ENCODE results near the gene CST9. TPM values are rescaled to one million over a fixed set of nuclear protein-coding genes. Genes with fewer than 3 reads are reported as not detected.

Gene CST9
- total and polyA plus RNA-seq, 2 of the 13 experiments (the other 11 are each of a cell fraction or from before 2014, with no cell fraction given), result 0.07 TPM; not detected in 1

DNA sequence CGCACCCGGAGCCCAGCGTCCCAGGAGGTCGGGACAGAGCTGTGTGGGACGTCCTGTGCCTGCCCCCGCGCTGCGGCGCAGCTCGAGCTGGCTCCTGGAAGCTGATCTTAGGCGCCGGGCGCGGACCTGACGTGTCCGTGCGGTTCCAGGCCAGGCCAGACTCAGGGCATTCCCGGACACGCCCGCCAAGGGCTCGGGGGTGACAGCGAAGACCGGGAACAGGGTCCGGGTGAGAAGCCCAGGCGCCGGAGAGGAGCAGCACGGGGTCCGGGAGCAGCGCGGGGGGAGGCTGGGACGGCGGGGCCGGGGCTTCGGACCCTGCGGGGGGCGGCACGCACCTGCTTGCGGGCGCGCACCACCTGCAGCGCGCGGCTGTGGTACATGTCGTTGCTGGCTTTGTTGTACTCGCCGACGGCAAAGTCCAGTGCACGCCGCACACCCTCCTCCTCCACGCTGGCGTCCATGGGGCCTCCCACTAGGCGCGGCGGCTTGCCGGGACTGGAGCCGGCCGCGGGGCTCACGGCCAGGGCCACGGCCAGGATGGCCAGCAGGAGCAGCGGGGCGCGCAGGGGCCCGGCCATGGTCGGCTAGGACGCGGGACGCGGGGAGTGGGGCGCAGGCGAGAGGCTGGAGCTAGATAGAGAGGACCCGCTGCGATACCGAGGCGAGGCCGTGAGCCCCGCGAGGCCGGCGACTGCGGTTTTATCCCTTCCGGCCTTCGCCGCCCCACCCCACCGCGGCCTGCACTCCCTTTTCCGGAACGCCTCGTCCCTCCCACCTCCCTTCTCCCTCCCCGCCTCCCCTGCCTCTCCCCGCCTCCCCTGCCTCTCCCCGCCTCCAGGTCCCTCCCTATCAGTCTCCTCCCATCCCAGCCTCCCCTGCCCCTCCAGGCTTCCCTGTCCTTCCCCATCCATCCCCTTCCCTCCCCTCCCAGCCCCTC is 31.8 kb upstream of the CST9 start, which contains the start of gene CST3 (continued):
- no peak for TF ChIP-seq SYNCRIP (IDR thresholded peaks at IDR 0.05; ENCODE audit: insufficient read depth, low read depth, low read length)
- TF ChIP-seq POGK (CRISPR knock-in tag; conservative IDR thresholded peaks at IDR 0.05), result peak; percentile 93
- TF ChIP-seq ZNF501 (CRISPR knock-in tag; IDR thresholded peaks at IDR 0.05), result peak; percentile 83
- TF ChIP-seq ZNF317 (CRISPR knock-in tag; IDR thresholded peaks at IDR 0.05), result no peak
- TF ChIP-seq SOX6 (IDR thresholded peaks at IDR 0.05), result no peak
- TF ChIP-seq SOX6 (CRISPR knock-in tag; IDR thresholded peaks at IDR 0.05), result peak; percentile 22; the same call in 1 of the 2 replicates
- peak; percentile 89 for TF ChIP-seq AKAP8 (CRISPR knock-in tag; IDR thresholded peaks at IDR 0.05)
- TF ChIP-seq SMYD3 (CRISPR knock-in tag; IDR thresholded peaks at IDR 0.05), result peak; percentile 77; the same call in 1 of the 2 replicates
- TF ChIP-seq RAD21 (CRISPR knock-in tag; IDR thresholded peaks at IDR 0.05), result peak; percentile 81
- TF ChIP-seq, protein P1, sequence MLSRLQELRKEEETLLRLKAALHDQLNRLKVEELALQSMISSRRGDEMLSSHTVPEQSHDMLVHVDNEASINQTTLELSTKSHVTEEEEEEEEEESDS (CRISPR knock-in tag; IDR thresholded peaks at IDR 0.05; ENCODE audit: borderline replicate concordance), result peak; percentile 50
- TF ChIP-seq XRCC5 (optimal IDR thresholded peaks at IDR 0.05; ENCODE audit: low read length), result peak; percentile 51
- peak; percentile 64; the same call in 1 of the 2 replicates for TF ChIP-seq ZNF816 (CRISPR knock-in tag; IDR thresholded peaks at IDR 0.05; ENCODE audit: borderline replicate concordance)
- TF ChIP-seq ZNF577 (CRISPR knock-in tag; IDR thresholded peaks at IDR 0.05; ENCODE audit: borderline replicate concordance, low read depth), result no peak
- TF ChIP-seq HMG20B (CRISPR knock-in tag; conservative IDR thresholded peaks at IDR 0.05), result 0 out of 2 replicates have a peak, but pooled peaks have one; percentile 40
- peak; percentile 98 for TF ChIP-seq EED (CRISPR knock-in tag; IDR thresholded peaks at IDR 0.05)
- peak; percentile 71 for TF ChIP-seq KDM2A (CRISPR knock-in tag; IDR thresholded peaks at IDR 0.05; ENCODE audit: borderline replicate concordance, low read depth)
- TF ChIP-seq ZEB1 (IDR thresholded peaks at IDR 0.05; ENCODE audit: insufficient replicate concordance, low read depth), result no peak
- TF ChIP-seq CCAR2 (optimal IDR thresholded peaks at IDR 0.05; ENCODE audit: low read depth, low read length), result no peak
- TF ChIP-seq NR3C1 (CRISPR knock-in tag; IDR thresholded peaks at IDR 0.05), result no peak
- TF ChIP-seq ZNF777 (CRISPR knock-in tag; IDR thresholded peaks at IDR 0.05), result peak; percentile 95
- TF ChIP-seq CAMTA2 (CRISPR knock-in tag; IDR thresholded peaks at IDR 0.05; ENCODE audit: borderline replicate concordance), result peak; percentile 93
- TF ChIP-seq NFIB (CRISPR knock-in tag; IDR thresholded peaks at IDR 0.05; ENCODE audit: borderline replicate concordance), result no peak
- TF ChIP-seq ZFYVE20 (CRISPR knock-in tag; IDR thresholded peaks at IDR 0.05; ENCODE audit: borderline replicate concordance, low read depth), result peak; percentile 86
- no peak; the same call in 1 of the 2 replicates for TF ChIP-seq TGIF2 (CRISPR knock-in tag; IDR thresholded peaks at IDR 0.05)
- TF ChIP-seq IRX3 (CRISPR knock-in tag; IDR thresholded peaks at IDR 0.05; ENCODE audit: borderline replicate concordance, low read depth), result peak; percentile 98
- TF ChIP-seq KLF9 (CRISPR knock-in tag; IDR thresholded peaks at IDR 0.05; ENCODE audit: low read depth), result 0 out of 2 replicates have a peak, but pooled peaks have one; percentile 29
- TF ChIP-seq ZNF296 (CRISPR knock-in tag; conservative IDR thresholded peaks at IDR 0.05), result no peak
- peak; percentile 93; the same call in 1 of the 2 replicates for TF ChIP-seq ZNF224 (CRISPR knock-in tag; IDR thresholded peaks at IDR 0.05)

Measured in HepG2 (cell line).